GM12891 (cell line): ENCODE measurements around the gene AATK.

Source experiments
- DNase-seq: peaks from one replicate; pipeline ENCODE4 v3.0.0; 2011; ENCODE audit warnings: low spot score; ENCODE audit not compliant: insufficient read length
- FAIRE-seq: peaks from 2 replicates; lab custom pipeline; 2011; peaks lifted over from hg19 to GRCh38; lab: Jason Lieb, UNC
- PAX5 ChIP-seq: IDR thresholded peaks from 2 replicates; pipeline ENCODE4 v1.6.1; 2011; ENCODE audit warnings: low read length, moderate library complexity, mild to moderate bottlenecking; ENCODE audit not compliant: insufficient read depth, severe bottlenecking
- POLR2A ChIP-seq: IDR thresholded peaks from 2 replicates; pipeline ENCODE4 v1.6.1; 2011; ENCODE audit warnings: low read depth, low read length, control low read depth
- POLR2AphosphoS5 ChIP-seq: IDR thresholded peaks from 2 replicates; pipeline ENCODE4 v1.6.1; 2011; ENCODE audit warnings: low read depth, low read length, control low read depth
- POU2F2 ChIP-seq: IDR thresholded peaks from 2 replicates; pipeline ENCODE4 v1.6.1; 2011; ENCODE audit warnings: low read depth, mild to moderate bottlenecking, control low read depth, low read length, moderate library complexity
- SPI1 ChIP-seq: IDR thresholded peaks from 2 replicates; pipeline ENCODE4 v1.6.1; 2011; ENCODE audit warnings: low read depth, low read length, control low read depth
- TAF1 ChIP-seq: IDR thresholded peaks from 2 replicates; pipeline ENCODE4 v1.6.1; 2011; ENCODE audit warnings: low read depth, low read length, control low read depth

Gene AATK

DNA sequence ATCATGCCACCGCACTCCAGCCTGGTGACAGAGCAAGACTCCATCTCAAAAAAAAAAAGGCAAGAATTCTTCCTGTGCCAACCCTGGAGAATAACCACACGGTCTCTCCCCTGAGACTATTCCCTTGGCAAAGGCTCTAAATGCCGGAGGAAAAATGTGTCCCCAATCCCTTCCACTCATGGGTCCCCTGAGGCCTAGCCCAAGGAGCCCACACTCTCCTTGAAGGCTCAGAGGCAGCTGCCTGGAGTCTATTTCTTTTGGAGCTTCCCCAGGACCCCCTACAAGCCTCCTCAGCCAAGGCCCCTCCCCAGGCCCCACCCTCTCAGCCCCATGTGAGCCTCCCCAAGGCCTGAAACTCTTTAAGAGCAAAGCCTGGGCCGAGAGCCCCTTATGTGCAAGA is 40.1 kb upstream of the AATK start:
- TF ChIP-seq POLR2AphosphoS5, result no peak
- no peak for TF ChIP-seq SPI1
- TF ChIP-seq POU2F2, result no peak
- DNase-seq, result no peak
- FAIRE-seq, result no peak

DNA sequence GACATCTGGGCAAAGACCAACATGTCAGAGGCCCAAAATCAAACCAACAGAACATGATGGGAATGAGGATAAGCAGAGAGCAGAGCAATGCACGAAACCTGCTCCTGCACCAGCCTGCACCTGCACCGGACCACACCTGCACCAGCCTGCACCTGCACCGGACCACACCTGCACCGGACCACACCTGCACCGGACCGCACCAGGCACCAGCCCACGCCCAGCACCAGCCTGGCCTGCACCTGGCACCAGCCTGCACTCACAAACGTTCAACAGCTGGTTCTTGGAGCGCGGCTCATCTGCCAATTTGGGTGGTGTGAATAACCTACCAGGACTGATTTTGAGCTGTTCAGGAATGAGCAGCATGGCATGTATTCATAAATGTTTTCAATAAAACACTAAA is 38.6 kb upstream of the AATK start:
- TF ChIP-seq TAF1, result no peak
- no peak for TF ChIP-seq POU2F2
- FAIRE-seq (no peak), DNase-seq (no peak)

DNA sequence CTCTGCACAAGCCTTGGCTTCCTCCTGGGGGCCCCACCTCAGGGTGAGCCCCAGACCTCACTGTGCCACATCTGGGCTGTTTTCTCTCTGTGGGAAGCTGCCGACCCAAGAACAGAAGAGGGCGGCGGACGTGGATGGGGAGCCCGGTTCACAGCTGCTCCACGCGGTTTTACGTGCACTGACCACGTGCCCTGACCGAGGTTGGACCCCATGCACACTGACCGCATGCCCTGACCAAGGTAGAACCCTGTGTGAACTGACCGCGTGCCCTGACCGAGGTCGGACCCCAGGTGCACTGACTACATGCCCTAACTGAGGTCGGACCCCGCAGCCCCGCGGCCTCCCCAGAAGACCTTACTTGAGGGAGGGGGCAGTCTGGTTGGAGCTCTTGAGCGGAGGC is 37.1 kb upstream of the AATK start:
- DNase-seq (no peak), FAIRE-seq (no peak)
- TF ChIP-seq PAX5 (no peak), POU2F2 (no peak), SPI1 (no peak), POLR2A (no peak), TAF1 (no peak), POLR2AphosphoS5 (no peak)

DNA sequence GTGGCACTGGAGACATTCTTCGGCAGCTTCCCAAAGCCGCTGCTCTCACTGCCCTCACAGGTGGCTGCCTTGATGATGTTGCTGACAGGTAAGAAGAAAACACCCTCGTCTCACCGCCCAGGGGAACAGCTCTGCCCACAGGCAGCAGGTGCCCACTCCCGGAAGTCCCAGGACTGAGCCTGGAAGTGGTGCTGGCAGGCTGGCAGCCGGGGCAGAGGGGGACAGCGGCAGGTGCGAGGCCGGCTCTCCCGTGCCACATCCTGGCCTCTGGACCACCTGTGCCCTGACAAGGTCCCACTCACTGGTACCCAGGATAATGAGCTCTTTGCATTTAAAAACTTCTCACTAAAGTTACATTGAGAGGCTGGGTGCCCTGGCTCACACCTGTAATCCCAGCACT is 36.3 kb upstream of the AATK start:
- FAIRE-seq, result no peak
- no peak for TF ChIP-seq POLR2A
- no peak for TF ChIP-seq TAF1
- TF ChIP-seq SPI1, result no peak
- TF ChIP-seq POU2F2, result no peak
- TF ChIP-seq POLR2AphosphoS5, result no peak
- no peak for TF ChIP-seq PAX5
- DNase-seq, result no peak

DNA sequence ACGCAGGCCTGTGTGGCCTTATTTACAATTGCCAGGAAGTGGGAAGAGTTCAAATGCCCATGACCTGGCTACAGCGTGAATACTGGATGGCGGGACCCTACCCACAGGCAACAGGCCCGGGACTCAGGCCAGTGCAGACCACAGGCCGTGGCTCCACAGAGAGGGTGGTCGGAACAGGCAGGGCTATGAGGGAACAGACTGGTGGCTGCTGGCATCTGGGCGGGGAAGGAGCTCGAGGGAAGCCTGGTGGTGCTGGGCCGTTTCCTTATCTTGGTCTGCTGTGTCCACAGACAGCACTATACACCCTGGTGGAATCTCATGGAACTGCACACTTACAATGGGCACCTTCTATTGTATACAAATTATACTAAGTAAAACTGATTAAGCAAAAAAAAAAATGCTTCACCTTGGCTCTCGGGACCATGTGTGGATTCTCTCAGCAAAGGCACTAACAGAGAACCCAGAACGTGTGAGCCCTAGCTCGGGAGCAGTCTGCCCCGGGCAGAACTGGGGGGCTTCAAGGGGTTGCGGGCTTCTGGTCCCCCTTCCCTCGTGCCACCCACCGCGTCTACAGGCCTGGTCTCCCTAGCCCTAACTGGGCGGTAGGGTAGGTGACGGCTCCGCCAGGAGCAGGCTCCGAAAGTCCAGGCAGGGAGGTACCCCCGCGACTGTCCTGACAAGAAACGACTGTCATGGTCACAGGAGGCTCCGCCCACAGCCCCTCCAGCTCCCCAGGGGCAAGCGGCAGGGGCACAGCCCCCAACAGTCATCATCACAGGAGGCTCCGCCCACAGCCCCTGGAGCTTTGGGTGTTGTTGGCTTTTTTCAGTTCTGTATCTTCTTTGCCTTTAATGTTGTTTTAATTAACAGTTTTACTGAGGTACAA is 34.9 kb upstream of the AATK start:
- FAIRE-seq (no peak), DNase-seq (peak; percentile 80)
- TF ChIP-seq PAX5 (no peak), POU2F2 (no peak), TAF1 (no peak), POLR2AphosphoS5 (no peak), SPI1 (no peak), POLR2A (no peak)

DNA sequence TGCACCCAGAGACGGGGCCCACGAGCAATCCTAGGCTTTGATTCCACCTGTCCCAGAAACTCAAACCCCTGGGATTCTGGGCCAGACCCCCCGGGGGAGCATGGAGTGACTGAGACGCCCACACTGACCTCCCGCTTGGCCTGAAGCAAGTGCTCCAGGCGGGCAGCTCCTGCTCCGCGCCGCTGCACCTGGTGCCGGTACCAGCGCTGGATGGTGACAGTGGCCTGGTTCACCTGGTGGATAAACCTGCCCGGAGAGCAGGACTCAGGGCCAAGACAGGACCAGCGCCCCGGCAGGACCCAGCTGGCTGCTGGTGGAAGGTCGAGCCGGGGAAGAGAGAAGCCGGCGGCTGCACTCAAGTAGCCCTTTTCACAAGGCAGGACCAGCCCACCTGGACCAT is 34.2 kb upstream of the AATK start:
- DNase-seq (no peak), FAIRE-seq (no peak)
- no peak for TF ChIP-seq POLR2AphosphoS5
- no peak for TF ChIP-seq POU2F2
- TF ChIP-seq POLR2A, result no peak
- TF ChIP-seq PAX5, result no peak
- TF ChIP-seq SPI1, result no peak
- no peak for TF ChIP-seq TAF1

DNA sequence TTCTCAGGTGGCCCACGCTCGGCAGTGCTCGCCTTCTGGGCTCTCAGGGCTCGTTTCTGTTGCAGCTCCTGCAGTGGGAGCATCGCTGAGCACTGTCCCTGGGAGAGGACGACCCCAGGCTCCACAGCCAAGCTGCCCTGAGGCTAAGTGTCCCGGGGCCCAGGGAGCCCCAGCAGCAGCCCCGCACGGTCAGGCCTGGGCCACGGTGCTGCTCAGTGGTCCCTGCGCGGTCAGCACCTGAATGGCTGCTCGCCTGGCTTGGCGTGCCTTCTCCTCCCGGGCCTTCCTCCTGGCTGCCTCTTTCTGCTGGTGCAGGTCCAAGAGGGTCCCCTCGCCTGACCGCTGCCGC is 33.4 kb upstream of the AATK start:
- FAIRE-seq (no peak), DNase-seq (no peak)

DNA sequence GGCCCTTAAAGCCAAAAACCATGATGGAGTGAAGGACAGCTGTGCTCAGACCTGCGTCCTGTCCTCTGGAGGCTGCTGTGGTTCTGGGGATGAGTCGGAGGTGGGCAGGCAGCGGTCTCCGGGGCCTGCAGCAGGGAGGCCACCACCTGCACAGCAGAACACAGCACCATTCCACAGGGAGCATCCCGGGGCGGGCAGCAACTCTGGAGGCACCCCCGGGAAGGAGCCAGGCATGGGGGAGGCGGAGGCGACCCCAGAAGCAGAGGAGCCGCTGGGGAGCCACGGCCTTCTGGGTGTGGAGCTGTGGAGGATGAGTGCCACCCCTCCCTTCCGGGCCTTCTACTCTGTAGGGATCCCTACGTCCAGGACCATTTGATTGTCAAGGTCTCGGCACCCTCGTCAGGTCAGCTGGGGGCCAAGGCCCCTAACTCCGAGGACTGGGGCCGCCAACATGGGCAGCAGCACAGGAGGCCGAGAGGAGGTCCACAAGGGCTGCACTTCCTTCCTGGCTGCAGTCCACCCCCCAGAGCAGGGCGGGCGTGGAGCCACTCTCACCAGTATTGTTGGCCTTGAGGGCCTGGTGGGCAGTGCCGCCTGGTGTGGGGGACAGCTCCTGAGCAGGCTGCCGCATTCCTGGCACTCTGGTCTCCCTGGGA is 32.9 kb upstream of the AATK start:
- TF ChIP-seq POLR2A (no peak), POLR2AphosphoS5 (no peak), POU2F2 (no peak), TAF1 (no peak), SPI1 (no peak), PAX5 (no peak)
- FAIRE-seq, result no peak
- DNase-seq, result no peak

More for the DNA sequence above, 33.4 kb upstream of the AATK start:
- TF ChIP-seq PAX5, result no peak
- no peak for TF ChIP-seq POLR2AphosphoS5
- no peak for TF ChIP-seq TAF1
- no peak for TF ChIP-seq POU2F2
- no peak for TF ChIP-seq SPI1
- TF ChIP-seq POLR2A, result no peak

DNA sequence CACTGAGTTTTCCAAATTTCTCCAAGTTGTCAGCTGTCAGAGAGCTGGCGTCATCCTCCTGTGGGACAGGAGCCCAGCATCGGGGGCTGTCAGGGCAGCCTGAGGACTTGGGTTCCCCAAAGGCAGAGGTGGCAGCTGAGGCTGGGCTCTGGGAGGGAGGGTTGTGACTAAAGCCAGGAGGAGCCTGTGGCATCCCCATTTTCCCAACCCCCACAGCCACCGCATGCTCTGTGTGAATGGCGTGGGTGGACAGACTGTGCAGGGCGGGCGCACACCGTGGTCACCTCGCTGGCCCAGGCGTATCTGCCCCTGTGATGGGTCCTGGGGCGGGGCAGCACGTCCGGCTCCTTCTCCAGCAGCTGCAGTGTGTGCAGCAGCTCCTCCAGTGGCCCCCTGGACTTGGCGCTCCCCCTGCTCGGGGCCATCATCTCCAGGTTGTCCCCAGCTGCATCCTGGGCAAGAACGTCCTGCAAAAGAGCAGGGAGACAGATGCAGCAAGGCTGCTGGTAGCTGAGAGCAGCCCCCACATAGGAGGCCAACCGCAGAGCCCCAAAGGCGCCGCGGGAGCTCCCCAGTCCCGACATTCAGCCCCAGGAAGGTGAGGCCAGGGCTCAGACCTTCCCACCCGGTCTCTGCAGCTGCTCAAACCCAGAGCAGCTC is 31.9 kb upstream of the AATK start:
- no peak for FAIRE-seq
- no peak for DNase-seq
- TF ChIP-seq SPI1 (no peak), TAF1 (no peak), POLR2AphosphoS5 (no peak), POLR2A (no peak), POU2F2 (no peak), PAX5 (no peak)
